NCI-H226 (cell line): Measurements from ENCODE around the gene CCT4.
"Not testable (repeated sequence)": the region's sequence is repeated elsewhere in the genome, so short reads cannot be mapped to it uniquely, and the experiment has no call there.

Experiments
- DNase-seq: peaks from one replicate; pipeline ENCODE4 v3.0.0-alpha.2; 2015

CCT4 gene

GRCh38 chr2:61878761-61879160 lies 9.7 kb downstream of the CCT4 start:
- DNase-seq: no peak

DNA sequence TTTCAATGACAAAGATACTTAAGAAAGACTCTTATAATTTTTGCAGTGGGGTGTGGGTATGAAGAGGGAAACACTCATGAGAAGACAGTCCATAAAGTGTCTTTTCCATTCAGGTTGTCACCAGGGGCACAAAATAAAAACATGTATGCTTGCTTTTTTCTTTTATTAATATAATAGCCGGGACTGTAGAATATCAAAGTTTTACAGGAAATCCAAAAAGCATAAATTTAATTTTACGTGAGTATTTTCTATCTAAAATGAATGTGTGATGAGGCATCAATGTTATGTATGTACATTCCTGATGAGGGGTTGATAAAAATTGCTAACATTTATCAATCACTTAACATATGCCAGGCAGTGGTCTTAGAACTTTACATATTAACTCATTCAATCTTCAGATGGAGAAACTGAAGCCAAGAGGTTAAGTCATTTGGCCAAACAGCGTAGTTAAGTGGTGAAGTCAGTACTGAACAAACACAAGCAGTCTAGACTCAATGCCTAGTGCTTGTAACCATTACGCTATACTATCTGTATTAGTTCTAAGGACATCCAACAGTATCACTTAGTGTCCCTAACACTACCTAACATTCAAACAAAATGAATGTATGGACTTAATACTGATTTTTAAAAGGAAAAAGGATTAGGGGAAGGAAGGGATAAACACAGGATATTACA lies 10.7 kb downstream of the CCT4 start:
- DNase-seq: no peak

- no peak for DNase-seq
Observed at GRCh38 chr2:61876400-61876799, 12.1 kb downstream of the CCT4 start.

DNA sequence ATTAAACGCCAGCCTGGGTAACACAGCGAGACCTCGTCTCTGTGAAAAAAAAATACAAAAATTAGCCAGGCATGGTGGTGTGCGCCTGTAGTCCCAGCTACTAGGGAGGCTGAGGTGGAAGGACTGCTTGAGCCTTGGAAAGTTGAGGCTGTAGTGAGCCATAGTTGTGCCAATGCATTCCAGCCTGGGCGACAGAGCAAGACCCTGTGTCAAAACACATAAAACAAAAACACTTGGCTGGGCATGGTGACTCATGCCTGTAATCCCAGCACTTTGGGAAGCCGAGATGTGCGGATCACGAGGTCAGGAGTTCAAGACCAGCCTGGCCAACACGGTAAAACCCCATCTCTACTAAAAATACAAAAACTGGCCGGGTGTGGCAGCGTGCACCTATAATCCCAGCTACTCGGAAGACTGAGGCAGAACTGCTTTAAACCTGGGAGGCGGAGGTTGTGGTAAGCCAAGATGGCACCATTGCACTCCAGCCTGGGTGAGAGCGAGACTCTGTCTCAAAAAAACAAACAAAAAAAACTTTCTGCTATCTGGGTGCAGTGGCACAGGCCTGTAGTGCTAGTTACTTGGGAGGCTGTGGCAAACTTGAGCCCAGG lies 21.9 kb downstream of the CCT4 start:
- DNase-seq: not testable (repeated sequence)

GRCh38 chr2:61862085-61862484 lies 26.4 kb downstream of the CCT4 start:
- DNase-seq: no peak

DNA sequence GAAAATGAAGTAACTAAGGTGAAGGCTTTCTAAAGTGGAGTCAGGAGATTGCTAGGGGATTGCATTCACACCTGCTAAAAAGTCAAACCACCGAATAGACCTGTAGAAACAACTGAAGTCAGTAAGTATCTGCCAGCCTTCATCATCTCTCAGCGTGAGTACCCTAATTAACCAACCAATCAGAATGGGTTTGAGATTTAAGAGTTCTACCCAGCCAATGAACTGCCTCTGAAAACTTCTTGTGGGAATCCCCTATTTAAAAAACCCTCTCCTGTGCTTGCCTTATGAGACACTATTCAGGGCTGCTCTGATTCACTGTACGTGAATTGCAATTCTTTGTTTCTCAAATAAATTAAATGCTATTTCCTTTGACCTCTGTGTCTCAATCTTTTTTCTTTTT lies 31.2 kb downstream of the CCT4 start:
- DNase-seq: no peak

- no peak for DNase-seq
Observed at GRCh38 chr2:61855318-61855613, 33.2 kb downstream of the CCT4 start.

DNA sequence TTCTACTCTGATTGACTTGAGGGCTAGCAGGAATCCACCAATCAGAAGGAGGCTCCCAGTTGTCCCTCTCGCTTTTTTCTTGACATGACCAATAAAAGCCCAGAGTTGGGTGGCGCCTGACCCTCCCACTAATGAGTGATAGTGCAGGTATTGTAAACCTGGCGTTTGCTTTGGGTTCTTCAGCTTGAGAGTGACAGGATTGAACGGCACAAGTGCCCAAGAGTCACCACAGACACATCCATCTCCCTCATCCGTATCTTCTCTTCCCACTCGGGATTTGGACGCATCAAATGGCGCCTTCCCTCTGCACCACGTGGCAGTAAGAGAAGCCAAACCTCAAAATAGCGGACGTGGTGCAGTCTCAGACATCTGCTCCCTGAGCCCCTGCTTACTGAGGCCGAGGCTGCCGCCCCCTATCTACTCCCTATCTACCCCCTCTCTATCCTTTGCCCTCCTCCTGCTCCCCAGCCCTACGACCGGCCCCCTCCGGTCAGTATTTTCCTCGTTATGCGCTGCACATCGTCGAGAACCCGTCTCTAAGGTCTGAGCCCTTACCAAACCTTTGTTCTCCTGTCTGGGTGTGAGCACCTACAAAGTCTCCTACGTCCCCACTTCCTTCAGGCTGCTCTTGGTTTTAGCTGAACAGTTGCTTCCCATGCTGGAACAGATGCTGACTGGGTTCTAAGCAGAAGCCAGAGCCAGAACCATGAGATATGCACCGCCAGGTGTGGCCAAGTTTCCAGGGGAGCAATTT lies 33.7 kb downstream of the CCT4 start:
- DNase-seq: peak; percentile 91

DNA sequence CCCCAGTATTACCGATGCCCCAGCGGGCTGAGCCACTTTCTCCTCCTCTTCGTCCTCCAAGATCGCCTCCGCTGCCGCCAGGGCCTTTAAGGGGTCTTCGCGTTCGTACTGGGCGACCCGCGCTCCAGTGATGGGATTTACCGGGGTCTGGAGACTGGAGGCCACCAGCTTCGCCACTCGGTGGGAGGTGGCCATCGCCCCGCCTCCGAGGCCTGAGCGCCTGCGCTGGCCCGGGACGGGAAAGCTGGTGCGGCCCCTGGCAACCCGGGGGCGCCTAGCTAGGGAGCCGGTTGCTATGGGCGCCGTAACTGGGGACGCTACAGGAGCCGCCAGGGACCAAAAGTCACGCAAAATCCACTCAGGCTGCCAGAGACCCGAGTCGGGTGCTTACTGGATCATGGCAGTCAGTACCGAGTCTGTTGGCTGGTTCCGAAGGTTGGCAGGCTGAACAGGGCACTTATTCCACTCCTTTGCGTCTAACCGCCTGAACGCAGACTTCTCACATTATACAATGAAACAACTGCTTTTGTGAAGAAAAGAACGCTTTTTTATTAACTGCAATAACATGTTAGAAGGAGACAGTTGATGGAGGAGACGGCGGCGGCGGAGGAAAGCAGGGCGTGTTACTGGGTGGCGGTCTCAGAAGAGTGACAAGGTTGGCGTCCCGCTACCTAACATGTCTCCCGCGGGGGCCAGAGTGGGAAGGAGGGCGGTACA lies 34.5 kb downstream of the CCT4 start, which contains the start of gene FAM161A:
FAM161A (minus strand) TSS at position 214 of the 717 bp plus-strand sequence; CDS start at position 195, 19 bp downstream.
- peak; percentile 78 for DNase-seq

DNA sequence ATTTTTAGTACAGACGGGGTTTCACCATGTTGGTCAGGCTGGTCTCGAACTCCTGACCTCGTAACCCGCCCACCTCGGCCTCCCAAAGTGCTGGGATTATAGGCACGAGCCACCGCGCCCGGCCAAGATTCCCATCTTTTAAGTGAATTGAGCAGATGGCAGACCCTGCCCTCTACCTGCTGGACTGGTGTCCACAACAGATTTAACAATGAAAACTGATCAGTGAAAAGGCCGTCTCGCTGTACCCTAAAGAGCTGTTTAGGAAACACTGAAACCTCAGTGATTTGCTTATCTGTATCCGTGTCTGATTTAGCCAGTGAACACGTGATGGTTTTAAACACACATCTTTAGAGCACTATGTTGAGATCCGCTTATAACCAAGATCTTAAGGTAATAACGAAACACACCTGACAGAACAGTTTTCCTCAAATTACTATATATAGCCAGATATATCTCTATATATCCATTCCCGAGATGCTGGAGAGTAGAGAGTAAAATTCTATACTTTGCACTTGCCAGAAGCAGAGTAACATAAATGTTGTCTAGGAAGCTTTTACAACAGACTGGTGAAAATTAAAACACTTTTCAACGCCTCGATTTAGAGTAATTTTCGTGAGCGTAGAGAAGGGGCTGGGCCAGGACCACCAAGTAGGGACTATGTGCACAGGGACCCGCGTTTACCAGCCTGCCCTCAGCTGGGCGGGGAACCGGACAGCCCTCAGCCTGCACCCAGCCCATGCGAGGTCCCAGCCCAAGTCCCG lies 35.2 kb downstream of the CCT4 start:
- no peak for DNase-seq

GRCh38 chr2:61851270-61851669 lies 37.2 kb downstream of the CCT4 start:
- DNase-seq: not testable (repeated sequence)

DNA sequence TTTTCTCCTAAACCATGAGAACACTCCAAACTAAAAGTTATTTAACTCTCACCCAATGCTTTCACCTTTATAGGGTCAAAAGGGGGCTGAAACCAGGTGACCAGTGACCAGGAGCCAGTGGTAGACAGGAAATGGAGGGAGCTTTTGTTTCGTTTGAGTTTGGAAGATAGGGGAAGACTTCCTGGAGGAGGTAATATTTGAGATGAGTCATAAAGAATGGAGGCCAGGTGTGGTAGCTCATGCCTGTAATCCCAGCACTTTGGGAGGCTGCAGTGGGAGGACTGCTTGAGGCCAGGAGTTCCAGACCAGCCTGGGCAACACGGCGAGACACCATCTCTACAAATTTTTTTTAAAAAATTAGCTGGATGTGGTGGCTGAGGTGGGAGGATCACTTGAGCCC lies 43.1 kb downstream of the CCT4 start:
- DNase-seq: no peak

DNA sequence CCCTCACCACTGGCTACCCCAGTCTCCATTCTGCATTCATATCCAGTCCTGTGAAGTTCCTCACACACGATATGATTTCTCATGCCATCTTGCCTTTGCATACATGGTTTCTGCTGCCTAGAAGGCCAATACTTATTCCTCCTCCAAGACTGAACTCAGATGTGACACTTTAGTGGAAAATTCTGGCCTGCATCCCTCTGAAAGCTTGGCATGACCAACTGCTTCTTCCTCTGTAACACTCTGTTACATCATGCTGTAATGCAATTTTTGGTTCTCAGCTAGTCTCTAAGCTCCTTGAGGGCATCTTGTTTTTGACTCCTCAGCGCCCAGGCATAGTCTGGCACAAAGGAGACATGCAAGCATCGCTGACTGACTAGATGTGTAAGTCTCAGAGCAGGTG lies 47.2 kb downstream of the CCT4 start:
- DNase-seq: no peak

- no peak for DNase-seq
Observed at GRCh38 chr2:61834893-61835292, 53.6 kb downstream of the CCT4 start.

- DNase-seq: no peak
Observed at GRCh38 chr2:61833971-61834370, 54.5 kb downstream of the CCT4 start.

DNA sequence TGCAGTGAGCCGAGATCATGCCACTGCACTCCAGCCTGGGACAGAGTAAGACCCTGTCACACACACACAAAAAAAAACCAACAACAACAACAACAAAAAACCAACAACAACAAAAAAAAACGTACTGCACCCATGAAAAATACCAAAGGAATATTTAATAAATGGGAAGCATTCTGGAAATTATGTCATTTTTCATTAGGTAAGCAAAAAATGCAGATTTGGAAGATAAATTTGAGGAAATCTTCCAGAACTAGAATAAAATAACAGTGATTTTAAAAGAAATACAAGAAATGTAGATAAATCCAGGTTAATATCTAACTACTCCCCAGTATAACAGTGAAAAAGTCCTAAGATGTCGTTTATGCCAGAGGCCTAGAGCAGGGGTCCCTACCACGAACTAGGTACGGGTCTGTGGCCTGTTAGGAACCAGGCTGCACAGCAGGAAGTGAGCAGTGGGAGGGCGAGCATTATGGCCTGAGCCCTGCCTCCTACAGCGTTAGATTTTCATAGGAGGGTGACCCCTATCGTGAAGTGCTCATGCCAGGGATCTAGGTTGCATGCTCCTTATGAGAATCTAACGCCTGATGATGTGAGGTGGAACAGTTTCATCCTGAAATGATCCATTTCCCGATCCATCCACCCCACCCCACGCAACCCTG lies 56.1 kb downstream of the CCT4 start:
- DNase-seq: no peak

GRCh38 chr2:61822255-61822654 lies 66.2 kb downstream of the CCT4 start:
- DNase-seq: no peak
